Central memory CD4-positive, alpha-beta T cell (primary cell): ENCODE measurements around the gene KCNG2.

ENCODE experiments used
- DNase-seq: peaks from one replicate; pipeline ENCODE4 v3.0.0; 2022

Gene KCNG2

GRCh38 chr18:79785831-79786230 lies 11.9 kb upstream of the KCNG2 start:
- no peak for DNase-seq

- DNase-seq, result no peak
Observed at GRCh38 chr18:79786304-79786703, 11.4 kb upstream of the KCNG2 start.

GRCh38 chr18:79786786-79787526 lies 10.8 kb upstream of the KCNG2 start:
- no peak for DNase-seq

GRCh38 chr18:79787527-79787864 lies 10.2 kb upstream of the KCNG2 start:
- no peak for DNase-seq

GRCh38 chr18:79787865-79788733 lies 9.6 kb upstream of the KCNG2 start:
- DNase-seq, result no peak

GRCh38 chr18:79788734-79789085 lies 9.0 kb upstream of the KCNG2 start:
- DNase-seq, result no peak

- DNase-seq, result no peak
Observed at GRCh38 chr18:79789091-79789891, 8.4 kb upstream of the KCNG2 start.

- DNase-seq, result no peak
Observed at GRCh38 chr18:79789901-79790890, 7.5 kb upstream of the KCNG2 start.

- DNase-seq, result no peak
Observed at GRCh38 chr18:79790996-79791972, 6.5 kb upstream of the KCNG2 start.

- DNase-seq, result no peak
Observed at GRCh38 chr18:79792096-79792987, 5.4 kb upstream of the KCNG2 start.

GRCh38 chr18:79792988-79793355 lies 4.8 kb upstream of the KCNG2 start:
- no peak for DNase-seq

GRCh38 chr18:79794846-79795245 lies 2.9 kb upstream of the KCNG2 start:
- no peak for DNase-seq

- DNase-seq, result no peak
Observed at GRCh38 chr18:79795446-79795845, 2.3 kb upstream of the KCNG2 start.

- no peak for DNase-seq
Observed at GRCh38 chr18:79796016-79796415, 1.7 kb upstream of the KCNG2 start.

GRCh38 chr18:79796531-79797405 lies 970 bp upstream of the KCNG2 start:
- DNase-seq, result no peak

- DNase-seq, result no peak
Observed at GRCh38 chr18:79798346-79798998, 734 bp downstream of the KCNG2 start.

GRCh38 chr18:79798999-79799370 lies 1.2 kb downstream of the KCNG2 start:
- DNase-seq, result no peak

- DNase-seq, result no peak
Observed at GRCh38 chr18:79799619-79800370, 2.1 kb downstream of the KCNG2 start.
